GM21360 (cell line): ENCODE data around the gene TMEM92.

Source experiments
- ATAC-seq: cut with Tn5 transposase; IDR thresholded peaks from one replicate; pipeline ENCODE4 v1.9.1; 2021; ENCODE audit warnings: mild to moderate bottlenecking, moderate library complexity; ENCODE audit not compliant: unreplicated experiment

Gene TMEM92

GRCh38 chr17:50322271-50322670 lies 48.0 kb downstream of the TMEM92 start:
- ATAC-seq = no peak

DNA sequence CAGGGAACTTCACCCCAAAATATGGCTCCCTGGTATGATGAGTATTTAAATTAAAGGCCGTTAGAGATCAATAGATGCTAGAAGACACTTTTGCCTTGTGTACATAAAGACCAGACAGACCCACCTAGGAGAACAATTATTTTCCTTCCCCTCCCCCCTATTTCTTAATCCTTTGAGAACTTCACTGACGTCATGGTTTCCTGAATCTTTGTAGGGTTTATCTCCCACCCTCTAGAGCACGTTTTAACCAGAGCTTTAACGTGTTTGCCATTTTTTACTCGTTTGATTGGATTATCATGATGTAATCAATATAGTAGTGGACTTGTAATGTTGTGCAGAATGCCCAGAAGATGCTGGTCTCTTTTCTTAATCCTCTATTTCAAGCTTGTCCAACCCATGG lies 48.8 kb downstream of the TMEM92 start:
- no peak for ATAC-seq

DNA sequence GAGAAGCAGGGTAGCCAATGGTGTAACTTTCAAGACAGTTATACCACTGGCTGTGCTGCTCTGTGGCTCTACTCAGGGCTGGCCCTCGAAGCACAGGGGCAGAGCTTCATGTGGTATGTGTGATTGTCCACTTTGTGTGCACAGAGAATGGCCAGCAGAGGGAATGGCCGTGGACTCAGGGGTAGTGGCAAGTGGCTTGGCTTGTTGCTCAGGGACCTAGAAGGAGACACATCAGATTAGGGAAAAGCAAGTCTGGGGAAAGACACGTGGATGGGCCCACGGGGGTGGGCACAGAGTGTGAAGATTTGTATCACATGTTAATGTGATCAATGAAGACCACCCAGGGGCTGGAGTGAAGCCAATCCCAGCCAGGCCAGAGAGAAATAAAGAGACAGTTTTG lies 51.6 kb downstream of the TMEM92 start:
- ATAC-seq = no peak

DNA sequence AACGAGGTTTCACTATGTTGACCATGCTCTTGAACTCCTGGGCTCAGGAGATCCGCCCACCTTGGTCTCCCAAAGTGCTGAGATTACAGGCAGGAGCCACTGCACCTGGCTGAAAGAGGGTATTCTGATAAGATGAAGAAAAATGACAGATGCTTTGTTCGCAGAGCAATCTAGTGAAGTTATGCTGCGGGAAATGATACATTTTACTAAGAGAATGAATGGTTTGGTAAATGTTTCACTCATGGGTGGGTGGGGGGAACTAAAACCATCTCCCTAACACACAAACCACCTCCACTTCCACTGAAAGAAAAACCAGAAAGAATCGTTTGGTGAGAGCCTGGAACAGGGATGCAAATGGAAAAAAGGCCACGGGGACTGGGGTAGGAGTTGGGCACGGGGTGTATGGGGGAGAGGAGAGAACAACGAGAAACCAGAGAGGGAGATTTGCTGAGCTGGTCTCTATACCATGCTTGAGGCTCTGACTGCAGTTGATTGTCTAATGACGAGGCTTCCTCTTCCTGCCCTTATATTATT lies 52.6 kb downstream of the TMEM92 start:
- ATAC-seq = no peak

DNA sequence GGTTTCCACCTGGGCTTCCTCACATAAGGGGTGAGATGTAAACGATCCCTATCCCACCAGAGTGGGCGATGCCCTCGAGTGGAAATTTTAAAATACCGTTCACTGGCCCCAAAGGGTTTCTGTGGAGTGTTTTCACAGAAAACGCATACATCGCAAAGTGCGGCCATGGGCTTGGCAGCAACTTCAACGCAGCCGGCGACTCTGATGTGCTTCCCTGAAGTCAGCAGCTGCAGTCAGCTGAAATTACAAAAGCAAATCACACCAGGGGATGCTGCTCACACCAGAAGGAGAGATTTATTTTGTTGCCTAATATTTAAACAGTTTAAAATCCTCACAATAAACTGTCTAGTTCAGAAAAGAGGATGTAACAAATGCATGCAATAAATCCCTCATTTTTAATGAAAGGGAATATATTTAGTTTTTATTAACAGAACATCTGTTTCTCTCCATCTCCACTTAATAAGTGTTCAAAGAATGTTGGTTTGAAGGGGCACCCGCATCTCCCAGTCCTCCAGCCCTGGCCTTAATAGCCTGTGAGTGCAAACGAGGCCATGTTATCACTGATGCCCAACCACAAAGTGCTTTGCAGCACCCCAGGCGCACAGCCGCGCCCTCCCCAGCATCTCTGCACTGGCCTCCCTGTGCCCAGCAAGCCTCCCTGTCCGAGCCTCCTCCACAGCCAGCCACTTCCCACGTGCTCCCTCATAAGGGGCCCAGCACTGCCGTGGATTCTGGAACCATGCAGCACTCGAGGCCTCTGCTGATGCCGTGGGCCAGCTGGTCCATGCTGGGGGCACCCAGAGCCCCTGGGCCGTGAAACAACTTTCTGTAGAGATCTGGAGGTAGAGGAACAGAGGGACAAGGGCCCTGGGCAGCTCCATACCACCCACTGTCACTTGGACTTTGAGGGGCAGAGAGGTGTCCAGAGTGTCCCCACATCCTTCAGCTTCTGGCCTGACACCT lies 54.4 kb downstream of the TMEM92 start:
- no peak for ATAC-seq

GRCh38 chr17:50329716-50330115 lies 55.5 kb downstream of the TMEM92 start:
- ATAC-seq = no peak

DNA sequence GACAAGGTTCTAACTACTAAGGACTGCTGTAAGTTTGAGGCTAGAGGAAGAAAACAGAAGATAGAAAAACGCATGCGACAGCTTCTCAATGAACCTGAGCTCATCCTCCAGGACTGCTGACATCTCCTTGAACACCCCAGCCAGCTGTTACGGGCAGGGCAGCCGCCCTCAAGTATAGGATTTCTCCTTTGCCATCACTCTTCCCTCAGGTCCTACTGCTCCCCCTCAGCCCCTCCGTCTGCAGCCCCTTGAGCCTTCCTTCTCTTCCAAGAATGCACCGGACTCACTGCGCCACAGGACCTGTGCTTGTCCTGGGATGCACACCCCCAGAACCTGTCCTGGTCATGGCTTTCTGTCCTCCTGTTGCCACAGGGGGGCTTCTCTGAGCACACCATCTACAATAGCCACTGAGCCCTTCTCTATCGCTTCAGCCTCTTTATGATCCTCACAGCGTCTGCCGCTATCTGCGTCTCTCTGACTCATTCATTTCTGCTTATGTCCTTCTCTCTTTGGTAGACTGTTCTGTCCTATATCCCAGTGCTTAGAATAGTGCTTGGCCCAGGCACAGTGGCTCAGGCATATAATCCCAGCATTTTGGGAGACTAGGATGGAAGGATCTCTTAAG lies 56.0 kb downstream of the TMEM92 start:
- ATAC-seq = no peak
